CD1c-positive myeloid dendritic cell (primary cell): ENCODE measurements around the gene KPNA4.
A peak's percentile ranks its signal among the peaks of the same experiment; 100 is the strongest.

Source experiments
- DNase-seq: peaks from one replicate; pipeline ENCODE4 v3.0.0-alpha.2; 2016; ENCODE audit errors: extremely low spot score

The KPNA4 gene

GRCh38 chr3:160450846-160451245, 114.5 kb downstream of the KPNA4 start:
- DNase-seq = no peak

GRCh38 chr3:160449636-160450598, 115.5 kb downstream of the KPNA4 start, which contains the start of gene TRIM59:
Gene TRIM59, minus strand, starts transcription at chr3:160449786. Its CDS starts 10,603 bp downstream, at chr3:160439183.
- DNase-seq = peak; percentile 95

GRCh38 chr3:160448845-160449635, 116.3 kb downstream of the KPNA4 start:
- peak; percentile 38 for DNase-seq

GRCh38 chr3:160447544-160447943, 117.8 kb downstream of the KPNA4 start:
- no peak for DNase-seq

- DNase-seq = no peak
Measured at GRCh38 chr3:160446522-160447056, 118.8 kb downstream of the KPNA4 start.

GRCh38 chr3:160445854-160446253, 119.5 kb downstream of the KPNA4 start:
- DNase-seq = no peak
